GM21381 (cell line): ENCODE measurements around the gene FUNDC1.

Experiments
- ATAC-seq: cut with Tn5 transposase; IDR thresholded peaks from one replicate; pipeline ENCODE4 v1.9.1; 2021; ENCODE audit warnings: mild to moderate bottlenecking, moderate library complexity; ENCODE audit not compliant: unreplicated experiment

The FUNDC1 gene

DNA sequence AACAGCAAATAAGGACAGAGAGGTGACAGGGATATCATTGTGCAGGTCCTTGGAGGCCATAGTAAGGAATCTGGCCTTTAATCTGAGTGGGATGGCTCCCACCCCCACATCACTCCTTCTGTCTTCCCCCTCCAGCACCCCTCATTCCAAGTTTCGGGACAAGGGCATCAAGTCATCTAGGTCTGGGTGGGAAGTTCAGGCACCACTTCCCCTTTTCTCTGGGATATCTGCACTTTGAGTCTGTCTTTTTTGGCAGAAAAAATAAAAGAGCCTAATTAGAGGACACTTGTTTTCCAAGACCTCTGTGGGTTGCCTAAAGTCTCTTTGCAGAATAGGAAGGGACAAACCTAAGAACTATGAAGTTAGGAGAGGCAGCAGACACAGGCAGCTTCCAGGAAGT, 60.1 kb downstream of the FUNDC1 start:
- ATAC-seq: no peak

DNA sequence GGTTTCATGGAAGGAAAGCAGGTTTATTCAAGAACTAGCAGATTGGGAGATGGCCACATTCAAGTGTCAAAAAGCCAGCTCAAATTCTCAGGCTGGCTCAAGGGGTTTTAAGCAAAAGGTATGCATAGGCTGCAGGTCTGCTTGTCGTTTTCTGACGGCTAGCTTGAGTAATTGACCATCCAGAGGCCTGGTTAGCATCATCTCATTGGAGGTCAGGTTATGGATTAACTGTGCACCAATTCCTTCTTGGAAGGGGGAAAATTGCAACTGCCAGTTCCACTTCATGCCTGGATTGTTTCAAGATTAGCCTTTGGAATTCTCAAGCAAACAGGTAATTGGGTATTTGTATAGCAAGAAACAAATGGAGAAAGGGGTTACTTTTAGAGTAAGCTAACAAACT, 62.1 kb downstream of the FUNDC1 start:
- ATAC-seq: no peak

DNA sequence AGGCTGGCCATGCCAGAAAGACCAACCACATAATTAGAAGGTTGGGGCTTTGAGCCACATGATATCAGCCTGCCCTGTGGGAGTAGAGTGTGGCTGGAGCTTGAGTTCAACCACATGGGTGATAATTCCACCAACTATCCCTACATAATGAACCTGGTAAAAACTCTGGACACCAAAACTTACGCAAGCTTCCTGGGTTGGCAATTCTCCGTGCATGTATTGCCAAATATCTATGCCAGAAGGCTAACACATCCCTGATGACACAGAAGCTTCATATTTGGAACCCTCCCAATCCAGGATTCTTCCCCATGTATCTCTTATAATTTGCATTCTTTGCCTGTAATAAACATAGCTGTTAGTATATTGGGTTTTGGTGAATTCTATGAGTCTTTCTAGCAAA, 68.2 kb downstream of the FUNDC1 start:
- ATAC-seq: no peak
